ENCODE data around the gene PLEKHB2.
A peak's percentile ranks its signal among the peaks of the same experiment; 100 is the strongest.
"Not testable (repeated sequence)": the region's sequence is repeated elsewhere in the genome, so short reads cannot be mapped to it uniquely, and the experiment has no call there.

PLEKHB2 gene

DNA sequence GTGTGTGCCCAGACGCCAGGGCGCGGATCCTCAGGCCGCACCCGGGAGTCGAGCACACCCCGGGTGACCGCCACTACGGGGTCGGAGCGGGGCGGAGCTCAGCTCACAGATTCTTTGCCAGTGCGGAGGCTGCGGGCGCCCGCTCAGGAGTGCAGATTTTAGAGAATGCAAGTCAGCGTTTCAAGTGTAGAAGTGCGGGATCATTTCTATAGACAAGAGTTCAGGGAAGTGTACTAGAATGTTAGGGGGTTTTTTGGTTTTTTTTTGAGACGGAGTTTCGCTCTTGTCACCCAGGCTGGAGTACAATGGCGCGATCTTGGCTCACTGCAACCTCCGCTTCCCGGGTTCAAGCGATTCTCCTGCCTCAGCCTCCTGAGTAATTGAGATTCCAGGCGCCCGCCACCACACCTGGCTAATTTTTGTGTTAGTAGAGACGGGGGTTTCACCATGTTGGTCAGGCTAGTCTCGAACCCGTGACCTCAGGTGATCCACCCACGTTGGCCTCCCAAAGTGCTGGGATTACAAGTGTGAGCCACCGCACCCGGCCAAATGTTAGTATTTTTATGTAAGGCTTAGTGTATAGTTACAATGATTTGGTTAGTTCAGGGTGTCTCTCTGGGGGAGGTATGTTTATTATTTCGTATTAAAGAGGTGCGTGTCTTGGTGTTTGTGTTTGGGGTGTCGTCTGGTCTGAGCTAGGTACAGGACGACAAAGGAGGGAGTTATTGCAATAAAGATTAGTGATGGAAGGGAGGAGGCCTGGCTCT lies 11.3 kb upstream of the PLEKHB2 start:
- no peak for DNase-seq (ENCODE audit: low read depth in 2 of 2, low spot score in 1 of 2)

DNA sequence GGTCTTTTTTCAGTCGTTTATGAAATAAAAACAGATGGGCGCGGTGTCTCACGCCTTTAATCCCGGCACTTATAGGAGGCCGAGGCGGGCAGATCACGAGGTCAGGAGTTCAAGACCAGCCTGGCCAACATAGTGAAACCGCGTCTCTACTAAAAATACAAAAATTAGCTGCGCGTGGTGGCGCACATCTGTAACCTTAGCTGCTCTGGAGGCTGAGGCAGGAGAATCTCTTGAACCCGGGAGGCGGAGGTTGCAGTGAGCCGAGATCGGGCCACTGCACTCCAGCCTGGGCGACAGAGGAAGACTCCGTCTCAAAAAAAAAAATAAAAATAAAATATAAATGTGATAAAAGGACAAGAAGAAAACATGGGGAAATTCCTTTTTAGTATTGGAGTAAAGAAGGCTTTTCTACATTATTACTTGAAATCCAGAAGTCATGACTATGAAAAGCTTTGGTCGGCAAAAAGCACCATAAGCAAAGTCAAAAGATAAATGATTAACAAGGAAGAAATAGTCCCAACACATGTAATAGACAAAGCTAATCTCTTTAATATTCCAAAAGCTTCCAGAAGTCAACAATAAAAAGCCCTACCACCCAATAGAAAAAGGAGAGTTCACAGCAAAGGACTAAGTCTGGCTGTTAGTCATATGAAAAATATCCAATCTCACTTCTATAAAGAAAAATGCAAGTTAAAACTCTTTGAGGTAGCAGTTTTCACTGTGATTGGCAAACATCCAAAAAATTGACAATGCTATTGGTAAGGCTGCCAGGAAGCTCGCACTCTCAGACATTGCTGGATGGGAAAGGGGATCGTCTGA lies 10.5 kb upstream of the PLEKHB2 start:
- DNase-seq (ENCODE audit: low read depth in 2 of 2, low spot score in 1 of 2): no peak

DNA sequence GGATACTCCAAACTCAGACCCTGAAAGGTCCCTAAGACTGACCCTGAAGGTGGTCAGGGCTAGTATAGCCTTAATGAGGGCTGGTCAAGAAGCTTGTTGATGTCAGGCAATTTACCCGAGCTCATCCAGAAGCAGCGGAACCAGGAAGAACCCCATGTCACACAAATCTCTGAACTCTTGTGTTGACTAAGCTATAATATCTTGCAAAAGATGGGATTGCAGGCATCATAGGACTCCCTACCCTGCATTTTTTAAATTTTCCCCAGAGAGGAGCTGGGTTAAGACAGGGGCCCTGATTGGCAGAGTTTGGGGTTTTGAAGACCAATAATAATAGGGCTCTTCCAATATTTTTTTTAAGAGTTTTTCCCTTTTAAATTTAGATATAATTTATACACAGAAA lies 2.0 kb upstream of the PLEKHB2 start:
- no peak for DNase-seq (ENCODE audit: low read depth in 2 of 2, low spot score in 1 of 2)

DNA sequence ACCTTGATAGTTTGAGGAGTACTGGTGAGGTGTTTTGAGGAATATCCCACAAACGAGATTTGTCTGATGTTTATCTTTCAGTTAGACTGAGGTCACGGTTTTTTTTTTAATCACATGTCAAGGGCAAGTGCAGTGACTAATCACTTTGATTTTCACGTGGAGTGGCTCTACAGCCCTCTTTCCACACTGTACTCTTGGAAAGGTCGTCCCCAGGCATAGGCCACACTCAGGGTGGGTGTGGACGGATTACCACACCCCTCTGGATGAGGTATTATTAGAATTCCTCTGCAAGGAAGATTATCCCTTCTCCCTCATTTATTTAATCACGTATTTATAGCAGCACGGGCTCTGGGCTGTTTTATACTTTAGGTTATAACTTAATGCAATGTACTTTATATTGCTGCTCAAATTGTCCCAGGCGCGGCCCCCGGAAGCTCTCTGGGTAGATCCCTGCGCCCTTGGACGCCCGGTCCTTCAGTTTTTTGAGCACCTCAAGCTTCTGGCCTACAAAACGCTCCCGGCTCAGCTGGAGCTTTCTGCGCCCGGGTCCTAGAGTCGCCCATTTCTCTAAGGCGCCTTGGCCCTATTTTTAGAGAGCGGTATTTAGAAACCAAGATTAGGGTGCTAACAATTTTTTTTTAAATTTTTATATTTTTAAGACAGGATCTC lies 515 bp upstream of the PLEKHB2 start:
- DNase-seq (ENCODE audit: low read depth in 2 of 2, low spot score in 1 of 2): peak in 1 of 2 donors; percentile 21

DNA sequence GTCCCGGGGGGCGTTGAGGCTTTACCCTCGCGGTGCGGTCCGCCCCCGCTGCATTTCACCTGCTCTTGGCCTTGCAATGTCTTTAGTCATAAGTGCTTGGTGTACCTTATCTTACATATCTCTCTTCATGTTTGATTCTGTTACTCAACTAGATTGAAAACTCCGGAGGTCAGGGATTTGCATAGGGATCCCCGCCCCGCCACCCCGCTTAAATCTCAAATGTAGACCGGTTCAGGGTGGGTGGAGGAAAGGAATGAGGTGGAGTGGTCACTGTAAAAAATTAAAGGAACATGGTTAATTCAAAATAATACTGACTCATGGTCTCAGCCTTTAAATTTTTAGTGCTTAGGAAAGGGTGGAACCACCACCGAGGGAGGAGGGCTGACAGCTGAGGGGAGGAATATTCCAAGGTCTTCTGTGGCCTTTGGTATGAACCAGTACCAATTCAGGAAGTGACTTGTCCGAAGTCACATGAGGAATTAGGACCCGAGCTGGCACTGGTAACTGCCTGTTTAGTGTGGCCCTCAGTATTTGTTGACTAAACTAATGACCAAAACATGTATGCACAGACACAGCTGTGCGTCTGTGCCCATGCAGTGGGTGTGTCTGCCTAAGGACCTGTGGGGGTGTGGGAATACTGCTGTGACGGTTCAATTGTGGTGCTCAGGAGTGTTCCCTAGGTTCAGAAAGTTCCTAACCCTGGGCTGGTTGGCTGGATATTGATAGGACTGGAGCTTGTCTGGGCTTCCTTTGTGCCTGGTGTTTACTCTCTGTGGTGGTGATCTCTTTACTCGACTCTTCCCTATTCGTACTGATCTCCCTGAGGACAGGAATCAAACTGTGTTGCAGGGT lies 1.0 kb downstream of the PLEKHB2 start:
- DNase-seq (ENCODE audit: low read depth in 2 of 2, low spot score in 1 of 2): no peak

DNA sequence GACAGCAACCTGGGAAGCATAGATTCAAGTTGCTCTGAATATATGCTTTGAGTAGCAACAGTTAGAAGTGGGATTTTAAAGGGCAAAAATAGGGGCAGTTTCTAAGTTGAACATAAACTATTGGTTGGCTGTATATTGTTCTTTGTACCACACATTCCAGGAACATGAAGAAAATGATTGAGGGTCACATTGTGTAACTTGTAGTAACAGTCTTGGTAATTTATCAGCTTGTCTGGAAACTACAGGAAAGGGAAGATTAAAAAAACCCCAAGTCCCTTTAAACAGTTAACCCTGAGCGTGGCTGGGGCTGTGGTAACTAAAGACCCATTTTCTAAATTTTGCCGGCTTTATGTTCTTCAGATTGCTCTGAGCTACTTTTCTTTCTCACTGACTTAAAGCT lies 7.4 kb downstream of the PLEKHB2 start:
- no peak for DNase-seq (ENCODE audit: low read depth in 2 of 2, low spot score in 1 of 2)

DNA sequence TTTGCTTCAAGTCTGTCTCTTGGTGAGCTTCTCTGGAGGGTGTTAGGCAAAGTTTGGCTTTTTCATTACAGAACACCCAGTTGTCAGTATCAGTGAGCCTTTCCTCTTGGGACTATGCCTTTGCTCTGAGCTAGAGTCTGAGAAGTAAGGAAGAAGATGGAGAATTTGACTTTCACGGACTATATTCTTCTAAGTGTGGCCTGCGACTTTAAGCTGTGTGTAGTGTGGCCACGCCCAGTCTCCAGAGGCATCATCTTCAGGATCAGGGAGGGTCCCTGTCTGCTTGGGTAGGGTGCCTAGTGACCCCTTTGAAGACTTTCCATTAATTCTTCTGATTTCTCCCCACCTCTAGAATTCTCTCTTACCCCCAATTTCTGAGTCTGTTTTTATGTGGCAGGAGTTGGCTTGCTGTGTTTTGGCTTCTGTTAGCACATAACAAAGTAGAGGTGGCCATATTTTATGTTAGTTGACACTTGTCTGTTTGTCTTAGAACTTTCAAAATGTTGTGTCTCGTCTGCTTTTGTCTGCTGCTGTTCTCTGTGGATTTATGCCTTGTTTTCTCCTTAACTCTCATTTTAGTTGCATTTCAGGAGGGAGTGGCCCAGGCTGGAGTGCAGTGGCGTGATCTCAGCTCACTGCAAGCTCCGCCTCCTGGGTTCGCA lies 8.6 kb downstream of the PLEKHB2 start:
- DNase-seq (ENCODE audit: low read depth in 2 of 2, low spot score in 1 of 2): no peak

DNA sequence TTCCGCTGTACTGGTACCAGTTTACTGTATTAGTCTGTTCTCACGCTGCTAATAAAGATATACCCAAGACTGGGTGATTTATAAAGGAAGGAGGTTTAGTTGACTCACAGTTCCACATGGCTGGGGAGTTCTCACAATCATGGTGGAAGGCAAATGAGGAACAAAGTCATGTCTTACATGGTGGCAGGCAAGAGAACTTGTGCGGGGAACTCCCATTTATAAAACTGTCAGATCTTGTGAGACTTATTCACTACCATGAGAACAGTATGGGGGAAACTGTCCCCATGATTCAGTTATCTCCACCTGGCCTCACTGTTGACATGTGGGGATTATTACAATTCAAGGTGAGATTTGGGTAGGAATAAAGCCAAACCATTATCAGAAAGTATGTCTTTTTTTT lies 9.8 kb downstream of the PLEKHB2 start:
- DNase-seq (ENCODE audit: low read depth in 2 of 2, low spot score in 1 of 2): not testable (repeated sequence)

DNA sequence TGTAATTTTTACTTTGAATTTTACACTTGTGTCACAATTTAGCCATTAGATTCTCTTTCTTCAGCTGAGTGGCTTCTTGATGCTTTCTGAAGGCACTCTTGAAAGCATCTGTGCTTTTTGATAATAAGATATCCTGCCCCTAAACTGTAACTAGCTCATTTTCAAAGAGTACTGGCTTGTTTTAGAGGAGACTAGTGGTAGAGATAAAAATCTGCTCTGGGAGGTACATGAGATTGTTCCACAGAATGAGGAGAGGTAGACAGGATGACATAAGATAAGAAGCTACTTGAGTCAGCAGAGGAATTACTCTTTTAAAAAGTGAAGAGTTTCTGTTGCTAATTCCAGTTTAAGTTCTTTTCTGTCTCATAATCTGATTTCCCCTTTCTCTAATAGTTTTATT lies 10.6 kb downstream of the PLEKHB2 start:
- no peak for DNase-seq (ENCODE audit: low read depth in 2 of 2, low spot score in 1 of 2)

DNA sequence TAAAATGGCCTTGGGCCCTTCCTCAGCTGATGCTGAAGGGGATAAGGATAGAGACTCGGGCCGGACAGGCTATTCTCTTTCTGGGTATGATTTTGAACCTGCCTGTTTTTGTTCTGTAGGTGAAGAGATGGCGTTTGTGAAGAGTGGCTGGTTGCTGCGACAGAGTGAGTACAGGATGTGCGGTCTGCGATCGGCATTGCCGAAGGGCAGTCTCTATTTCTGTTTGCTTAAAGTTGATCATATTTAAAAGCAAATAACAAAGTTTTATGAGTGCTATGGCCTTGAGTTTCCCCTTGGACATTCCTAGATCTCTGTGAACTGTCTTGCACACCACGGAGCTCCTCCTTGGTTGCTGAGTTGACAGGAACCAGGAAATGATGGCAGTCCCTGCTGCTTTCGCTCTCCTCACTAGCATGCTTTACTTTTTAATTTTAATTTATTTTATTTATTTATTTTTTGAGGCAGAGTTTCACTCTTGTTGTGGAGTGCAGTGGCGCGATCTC lies 15.7 kb downstream of the PLEKHB2 start:
- DNase-seq (ENCODE audit: low read depth in 2 of 2, low spot score in 1 of 2): no peak

DNA sequence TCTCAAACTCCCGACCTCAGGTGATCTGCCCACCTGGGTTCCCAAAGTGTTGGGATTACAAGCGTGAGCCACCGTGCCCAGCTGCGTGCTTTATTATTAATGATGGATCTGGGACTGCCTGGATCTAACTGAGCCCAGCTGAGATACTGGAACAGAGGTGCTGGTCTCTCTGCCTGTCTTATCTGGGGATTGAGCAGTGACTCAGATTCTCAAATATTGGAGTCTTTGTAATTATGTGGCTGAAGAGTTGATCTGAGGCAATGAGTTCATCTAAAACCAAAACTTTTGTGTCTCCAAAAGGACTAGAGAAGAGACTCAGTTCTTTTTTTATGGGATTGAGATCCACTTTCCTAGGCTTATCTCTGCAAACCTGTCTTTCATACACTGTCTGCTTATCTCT lies 16.3 kb downstream of the PLEKHB2 start:
- DNase-seq (ENCODE audit: low read depth in 2 of 2, low spot score in 1 of 2): no peak

DNA sequence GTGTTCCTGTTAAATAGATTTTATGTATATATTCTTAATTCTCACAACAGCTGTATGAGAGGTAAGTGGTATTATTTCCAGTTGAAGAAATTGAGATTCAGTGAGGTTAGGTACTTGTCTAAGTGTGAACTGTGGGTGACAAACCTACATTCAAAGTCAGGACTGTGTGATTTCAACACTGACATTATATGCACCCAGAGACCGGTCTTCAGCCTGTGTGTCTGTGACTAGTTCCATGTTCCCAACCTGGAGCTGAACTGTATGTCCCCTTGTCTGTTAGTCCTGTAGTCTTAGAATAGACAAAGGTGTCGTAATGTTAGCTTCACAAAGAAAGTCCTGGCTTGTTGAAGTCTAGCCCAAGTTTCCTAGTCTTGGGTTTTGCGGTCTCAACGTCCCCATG lies 17.4 kb downstream of the PLEKHB2 start:
- no peak for DNase-seq (ENCODE audit: low read depth in 2 of 2, low spot score in 1 of 2)

DNA sequence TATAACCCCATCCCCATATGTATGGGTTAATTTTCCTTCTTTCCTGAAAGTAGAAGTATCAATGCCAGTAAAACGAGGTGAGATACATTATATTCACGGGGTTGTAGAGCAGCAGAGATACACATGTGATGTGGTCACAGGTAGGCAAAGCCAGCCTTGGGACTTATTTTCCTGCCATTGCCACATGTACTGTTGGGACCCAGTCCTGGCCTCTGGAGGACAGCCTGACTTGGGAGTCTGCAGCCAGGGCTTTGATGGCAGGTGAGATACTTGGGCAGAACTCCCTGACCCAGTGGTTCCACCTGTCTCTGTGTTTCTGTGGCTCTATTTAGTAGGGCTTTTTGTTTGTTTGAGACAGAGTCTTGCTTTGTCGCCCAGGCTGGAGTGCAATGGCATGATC lies 18.1 kb downstream of the PLEKHB2 start:
- DNase-seq (ENCODE audit: low read depth in 2 of 2, low spot score in 1 of 2): no peak

DNA sequence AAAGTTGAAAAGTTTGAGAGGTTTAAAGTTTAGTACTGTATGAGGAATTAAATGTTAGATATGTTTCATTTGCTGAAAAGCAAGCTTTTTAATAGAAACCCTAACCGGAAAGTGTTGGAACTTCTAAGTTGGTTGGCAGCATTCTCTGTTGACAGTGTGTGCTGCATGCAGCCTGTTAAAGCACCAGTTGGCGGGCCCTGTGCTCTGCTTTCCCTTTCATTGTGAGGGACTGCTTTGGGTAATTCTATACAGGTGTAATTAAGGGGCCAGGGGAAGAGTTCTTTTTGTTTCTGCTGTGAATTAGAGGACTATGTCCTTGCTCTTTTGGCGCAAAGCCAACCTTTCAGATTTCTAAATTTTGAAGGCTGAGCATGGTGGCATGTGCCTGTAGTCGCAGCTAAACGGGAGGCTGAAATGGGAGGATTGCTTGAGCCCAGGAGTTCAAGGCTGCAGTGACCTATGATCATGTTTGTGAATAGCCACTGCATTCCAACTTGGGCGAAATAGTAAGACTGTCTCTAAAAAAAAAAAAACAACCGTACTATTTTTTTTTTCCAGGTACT lies 20.1 kb downstream of the PLEKHB2 start:
- DNase-seq (ENCODE audit: low read depth in 2 of 2, low spot score in 1 of 2): no peak

DNA sequence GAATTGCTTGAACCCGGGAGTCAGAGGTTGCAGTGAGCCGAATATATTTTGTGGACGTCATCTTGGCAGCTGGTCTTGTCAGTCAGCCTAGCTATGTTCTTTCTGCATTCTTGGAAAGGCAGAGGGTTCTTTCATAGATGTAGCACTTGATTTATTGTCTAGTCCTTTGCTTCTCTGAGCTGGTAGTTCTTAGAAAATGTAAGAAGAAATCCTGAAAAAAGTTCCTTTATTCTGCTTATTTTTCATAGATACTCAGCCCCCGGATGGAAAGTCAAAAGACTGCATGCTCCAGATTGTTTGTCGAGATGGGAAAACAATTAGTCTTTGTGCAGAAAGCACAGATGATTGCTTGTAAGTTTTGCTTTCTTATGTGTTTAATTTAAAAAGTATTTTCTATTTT lies 21.3 kb downstream of the PLEKHB2 start:
- no peak for DNase-seq (ENCODE audit: low read depth in 2 of 2, low spot score in 1 of 2)

DNA sequence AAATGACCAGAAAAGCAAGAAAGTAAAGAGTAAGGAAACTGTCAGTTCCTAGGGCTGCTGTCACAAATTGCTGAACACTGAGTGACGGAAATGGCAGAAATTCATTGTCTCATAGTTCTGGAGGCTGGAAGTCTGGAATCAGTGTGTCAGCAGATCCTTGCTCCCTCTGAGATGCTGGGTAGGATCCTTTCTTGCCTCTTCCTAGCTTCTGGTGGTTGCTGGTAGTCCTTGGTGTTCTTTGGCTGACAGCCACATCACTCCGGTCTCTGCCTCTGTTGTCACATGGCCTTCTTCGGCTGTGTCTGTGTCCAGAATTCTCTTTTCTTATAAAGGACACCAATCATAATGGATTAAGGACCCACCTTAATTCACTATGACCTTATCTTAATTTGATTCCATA lies 21.9 kb downstream of the PLEKHB2 start:
- DNase-seq (ENCODE audit: low read depth in 2 of 2, low spot score in 1 of 2): no peak

DNA sequence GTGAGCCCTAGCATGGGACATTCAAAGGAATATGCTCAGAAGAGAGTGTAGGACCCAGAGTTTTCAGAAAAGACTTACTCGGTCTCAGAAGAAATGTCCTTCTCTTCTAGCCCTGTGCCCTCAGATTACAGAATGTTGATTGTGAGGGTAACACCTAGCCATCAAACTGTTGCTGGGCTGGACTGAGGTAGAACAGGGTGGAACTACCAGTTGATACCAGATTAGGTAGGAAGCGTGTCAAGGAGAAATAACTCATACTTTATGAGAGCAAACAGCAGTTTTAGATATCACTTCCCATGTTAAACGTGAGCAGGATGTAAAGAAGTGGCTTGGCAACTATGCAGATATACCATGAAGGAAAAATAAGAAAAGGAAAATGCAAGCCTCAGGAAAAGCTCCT lies 22.8 kb downstream of the PLEKHB2 start:
- DNase-seq (ENCODE audit: low read depth in 2 of 2, low spot score in 1 of 2): no peak

DNA sequence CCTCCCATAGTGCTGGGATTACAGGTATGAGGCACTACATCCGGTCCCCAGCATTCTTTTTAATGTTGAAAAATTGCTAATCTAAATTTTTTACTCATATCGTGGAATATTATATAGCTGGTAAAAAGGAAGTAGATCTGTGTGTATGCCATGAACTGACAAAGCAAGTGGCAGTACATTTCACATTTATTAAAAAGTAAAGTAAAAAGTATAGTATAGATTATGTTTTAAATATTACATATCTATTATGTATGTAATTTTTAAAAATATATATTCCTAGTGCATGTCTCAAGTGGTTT lies 25.1 kb downstream of the PLEKHB2 start:
- DNase-seq (ENCODE audit: low read depth in 2 of 2, low spot score in 1 of 2): no peak

DNA sequence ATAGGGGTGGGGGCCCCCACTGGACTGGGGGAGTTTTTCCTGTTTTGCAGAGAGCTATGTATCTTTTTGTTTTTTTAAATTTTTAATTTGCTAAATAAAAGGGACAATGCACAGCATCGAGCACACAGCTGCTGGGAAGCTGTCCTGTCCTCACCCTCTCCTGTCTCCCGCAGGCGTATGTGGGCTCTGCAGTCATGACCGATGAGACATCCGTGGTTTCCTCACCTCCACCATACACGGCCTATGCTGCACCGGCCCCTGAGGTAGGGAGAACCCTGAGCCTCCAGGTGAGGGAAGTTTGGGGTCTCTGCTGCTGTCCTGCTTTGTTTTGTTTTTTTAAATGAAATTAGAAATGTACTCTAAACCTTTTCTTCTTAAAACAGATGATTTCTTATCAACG lies 27.6 kb downstream of the PLEKHB2 start:
- DNase-seq (ENCODE audit: low read depth in 2 of 2, low spot score in 1 of 2): no peak

DNA sequence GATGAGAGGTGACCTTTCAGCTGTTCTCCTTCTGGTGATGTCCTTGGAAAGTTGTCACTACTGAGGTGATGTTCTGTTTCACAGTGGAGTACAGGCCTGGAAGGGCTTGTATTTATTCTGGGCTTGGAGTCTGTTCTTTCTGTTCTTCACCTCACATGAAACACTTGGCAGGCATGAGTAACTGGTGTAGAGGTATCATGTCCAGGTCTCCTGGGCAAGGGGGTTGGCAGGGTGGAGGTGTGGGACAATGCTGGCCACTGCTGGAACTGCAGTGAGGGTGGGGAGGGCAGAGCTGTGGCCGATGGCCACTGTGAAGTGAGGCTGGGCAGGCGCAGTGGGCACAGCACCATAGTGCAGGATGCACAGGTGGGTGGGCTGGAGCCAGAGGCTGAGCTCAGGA lies 35.4 kb downstream of the PLEKHB2 start:
- DNase-seq (ENCODE audit: low read depth in 2 of 2, low spot score in 1 of 2): no peak

Data from stimulated activated CD8-positive, alpha-beta memory T cell treated with anti-CD3 and anti-CD28 coated beads, Interleukin-4, amount 100 ng/mL, for 1 hour (primary cell).